ENCODE results near the gene FBXL7.

The FBXL7 gene

DNA sequence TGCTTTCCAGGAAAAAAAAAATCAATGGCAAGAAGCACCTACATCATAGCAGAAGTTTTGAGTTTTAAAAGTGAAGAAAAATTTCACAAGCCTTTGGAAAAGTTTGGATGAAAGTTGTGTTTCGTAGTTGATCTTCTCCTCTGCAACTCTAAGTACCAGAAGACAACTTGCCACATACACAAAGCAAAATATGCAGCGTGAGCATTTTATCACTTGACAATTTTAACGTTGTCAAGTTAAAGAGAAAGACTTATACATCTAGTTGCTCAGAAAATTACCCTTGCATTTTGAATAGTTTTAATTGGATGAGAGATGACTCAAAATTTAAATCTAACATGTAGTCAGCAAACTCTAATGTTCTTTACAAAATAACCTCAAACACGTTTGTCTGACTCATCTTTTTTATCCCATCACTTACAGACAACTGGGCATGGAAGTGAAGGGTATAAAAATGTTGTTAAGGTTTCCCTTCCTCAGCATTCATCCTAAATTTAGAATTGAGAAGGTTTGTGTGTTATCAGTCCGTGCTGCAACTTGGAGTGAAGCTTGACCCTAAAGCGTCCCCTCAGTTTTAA lies 466.2 kb downstream of the FBXL7 start:
- Histone ChIP-seq H3K79me2 (ENCODE audit: control insufficient read depth, low read length) (no peaks in the 10 kb centered on the region), H3K4me2 (ENCODE audit: low read length) (no peak overlapping the region), H3K27ac (ENCODE audit: low read depth, low read length) (no peak overlapping the region), H3K36me3 (ENCODE audit: control insufficient read depth, low read length) (no peaks in the 10 kb centered on the region), H3K4me3 (ENCODE audit: low read length) (no peak overlapping the region), H3K4me1 (ENCODE audit: control insufficient read depth, low read length) (no peaks in the 10 kb centered on the region), H3K9me3 (ENCODE audit: control insufficient read depth, insufficient read depth, low read length) (no peaks in the 10 kb centered on the region), H3F3A (ENCODE audit: control insufficient read depth, insufficient read depth) (no peaks in the 10 kb centered on the region), H3K27me3 (ENCODE audit: control insufficient read depth, low read length) (no peaks in the 10 kb centered on the region), H3K9me2 (replicated peaks; ENCODE audit: control insufficient read depth, low read length) (no peaks in the 10 kb centered on the region), H4K20me1 (ENCODE audit: control insufficient read depth, insufficient read depth, low read depth, low read length) (no peaks in the 10 kb centered on the region)
- TF ChIP-seq CTCF (IDR thresholded peaks at IDR 0.05; ENCODE audit: low read depth, low read length, poor library complexity, severe bottlenecking) (no peak), EZH2phosphoT487 (IDR thresholded peaks at IDR 0.05; ENCODE audit: borderline replicate concordance, low read length) (no peak)

DNA sequence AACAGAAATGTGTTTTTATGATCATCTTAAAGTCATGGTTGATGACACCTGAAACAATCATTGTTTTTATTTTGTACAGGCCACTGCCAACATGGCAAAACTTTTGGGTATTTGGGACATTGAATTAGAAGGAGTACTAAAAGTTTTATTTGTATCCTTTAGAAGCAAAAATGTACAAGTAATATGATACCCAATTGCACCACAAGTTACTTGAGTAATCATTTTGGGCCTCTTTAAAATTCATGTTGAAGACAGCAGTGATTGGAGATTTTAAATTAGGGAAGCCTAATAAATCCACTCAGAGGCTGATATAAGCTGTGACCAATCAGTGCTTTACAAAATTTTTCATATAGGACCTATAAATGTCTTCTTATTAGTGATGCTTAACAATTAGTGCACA lies 466.7 kb downstream of the FBXL7 start:
- no peaks in the 10 kb centered on the region for H3K36me3 ChIP-seq (ENCODE audit: control insufficient read depth, low read length)
- no peaks in the 10 kb centered on the region for H3F3A ChIP-seq (ENCODE audit: control insufficient read depth, insufficient read depth)
- no peaks in the 10 kb centered on the region for H3K9me2 ChIP-seq (replicated peaks; ENCODE audit: control insufficient read depth, low read length)
- H3K79me2 ChIP-seq (ENCODE audit: control insufficient read depth, low read length) = no peaks in the 10 kb centered on the region
- no peaks in the 10 kb centered on the region for H4K20me1 ChIP-seq (ENCODE audit: control insufficient read depth, insufficient read depth, low read depth, low read length)
- TF ChIP-seq EZH2phosphoT487 (IDR thresholded peaks at IDR 0.05; ENCODE audit: borderline replicate concordance, low read length) (no peak), CTCF (IDR thresholded peaks at IDR 0.05; ENCODE audit: low read depth, low read length, poor library complexity, severe bottlenecking) (no peak)
- H3K4me1 ChIP-seq (ENCODE audit: control insufficient read depth, low read length) = no peaks in the 10 kb centered on the region
- H3K4me2 ChIP-seq (ENCODE audit: low read length) = no peak overlapping the region
- H3K27ac ChIP-seq (ENCODE audit: low read depth, low read length) = no peak overlapping the region
- no peak overlapping the region for H3K4me3 ChIP-seq (ENCODE audit: low read length)
- no peaks in the 10 kb centered on the region for H3K27me3 ChIP-seq (ENCODE audit: control insufficient read depth, low read length)
- no peaks in the 10 kb centered on the region for H3K9me3 ChIP-seq (ENCODE audit: control insufficient read depth, insufficient read depth, low read length)

GRCh38 chr5:15968993-15969392 lies 469.0 kb downstream of the FBXL7 start:
- Histone ChIP-seq H3K27ac (ENCODE audit: low read depth, low read length) (no peak overlapping the region), H3K4me3 (ENCODE audit: low read length) (no peak overlapping the region), H3K4me1 (ENCODE audit: control insufficient read depth, low read length) (no peaks in the 10 kb centered on the region), H3F3A (ENCODE audit: control insufficient read depth, insufficient read depth) (no peaks in the 10 kb centered on the region), H3K9me3 (ENCODE audit: control insufficient read depth, insufficient read depth, low read length) (no peaks in the 10 kb centered on the region; the same call in 1 of the 2 replicates), H3K27me3 (ENCODE audit: control insufficient read depth, low read length) (no peaks in the 10 kb centered on the region), H3K4me2 (ENCODE audit: low read length) (no peak overlapping the region), H4K20me1 (ENCODE audit: control insufficient read depth, insufficient read depth, low read depth, low read length) (no peaks in the 10 kb centered on the region), H3K79me2 (ENCODE audit: control insufficient read depth, low read length) (no peaks in the 10 kb centered on the region), H3K9me2 (replicated peaks; ENCODE audit: control insufficient read depth, low read length) (no peaks in the 10 kb centered on the region), H3K36me3 (ENCODE audit: control insufficient read depth, low read length) (no peaks in the 10 kb centered on the region)
- TF ChIP-seq CTCF (IDR thresholded peaks at IDR 0.05; ENCODE audit: low read depth, low read length, poor library complexity, severe bottlenecking) (no peak), EZH2phosphoT487 (IDR thresholded peaks at IDR 0.05; ENCODE audit: borderline replicate concordance, low read length) (no peak)
